GM18519 (cell line): Measurements from ENCODE around the gene DTL.

Source experiments
- ATAC-seq: cut with Tn5 transposase; IDR thresholded peaks from one replicate; pipeline ENCODE4 v1.9.1; 2021; ENCODE audit warnings: mild to moderate bottlenecking, moderate library complexity; ENCODE audit not compliant: unreplicated experiment, low FRiP score

Gene DTL

DNA sequence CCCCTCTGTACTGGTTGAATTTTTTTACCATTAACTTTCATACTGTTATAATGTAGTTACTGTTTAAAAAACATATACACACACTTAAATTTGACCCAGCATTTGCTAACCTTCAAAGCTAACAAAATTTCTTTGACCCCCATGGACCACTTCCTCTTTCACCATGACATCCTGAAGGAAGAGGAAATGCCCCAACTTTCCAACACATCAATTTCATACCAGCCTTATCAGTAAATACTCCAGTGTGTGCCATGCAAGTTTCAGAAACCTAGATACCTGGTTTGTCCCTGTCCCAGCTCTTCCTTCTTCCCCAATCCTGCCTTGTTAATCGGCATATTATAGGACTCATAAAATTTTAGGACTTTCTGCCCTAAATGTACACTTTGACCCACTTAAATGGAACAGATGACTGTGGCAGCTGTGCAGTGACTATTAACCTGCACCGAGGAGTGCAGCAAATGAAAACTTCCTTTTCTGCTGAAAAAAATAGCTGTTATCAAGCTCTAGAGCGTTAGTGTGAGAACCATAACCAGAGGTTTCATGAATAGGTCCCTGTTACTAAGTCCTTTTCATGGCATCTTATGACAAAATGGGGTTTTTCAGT, 54.1 kb downstream of the DTL start:
- no peak for ATAC-seq

GRCh38 chr1:212091438-212092121, 56.0 kb downstream of the DTL start:
- no peak for ATAC-seq

- no peak for ATAC-seq
Measured at GRCh38 chr1:212097360-212097759, 61.8 kb downstream of the DTL start.

- ATAC-seq = no peak
Measured at GRCh38 chr1:212098310-212098709, 62.8 kb downstream of the DTL start.

DNA sequence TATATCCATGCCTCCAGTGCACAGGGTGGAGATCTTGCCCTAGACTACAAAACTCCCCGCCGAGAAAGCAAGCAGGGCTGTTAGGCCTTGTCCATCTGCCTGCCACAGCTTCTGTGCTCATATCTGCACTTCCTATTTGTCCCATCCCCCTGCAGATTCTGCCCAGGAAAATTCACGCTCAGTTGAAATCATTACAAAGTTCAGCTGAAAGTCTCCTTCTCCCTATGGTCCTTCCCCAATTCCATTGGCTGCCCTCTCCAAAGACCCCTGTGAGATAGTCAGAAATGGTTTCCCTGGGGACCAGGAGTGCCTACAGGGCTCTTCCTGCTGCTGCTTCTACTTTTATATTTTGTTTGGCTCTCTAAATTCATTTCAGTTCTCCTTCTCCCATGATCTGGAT, 63.2 kb downstream of the DTL start:
- ATAC-seq = no peak

DNA sequence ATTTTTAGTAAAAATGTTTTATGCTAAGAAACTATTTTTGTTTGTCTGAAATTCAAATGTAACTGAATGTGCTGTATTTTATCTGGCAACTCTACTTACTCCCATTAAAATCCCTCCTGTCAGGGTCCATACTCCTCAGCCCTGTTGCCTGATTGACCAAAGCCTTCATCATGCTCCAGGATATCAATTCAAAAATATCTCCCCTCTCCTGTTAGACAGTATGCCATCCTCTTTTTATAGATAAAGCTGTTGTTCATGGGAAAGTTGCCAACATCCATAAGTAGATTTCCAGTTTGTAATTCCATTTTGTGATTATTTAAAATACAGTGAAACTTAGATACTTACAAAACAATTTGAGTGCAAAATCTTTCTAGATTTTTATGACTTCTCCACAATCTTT, 65.7 kb downstream of the DTL start:
- ATAC-seq = no peak

GRCh38 chr1:212101735-212102134, 66.2 kb downstream of the DTL start:
- ATAC-seq = no peak

DNA sequence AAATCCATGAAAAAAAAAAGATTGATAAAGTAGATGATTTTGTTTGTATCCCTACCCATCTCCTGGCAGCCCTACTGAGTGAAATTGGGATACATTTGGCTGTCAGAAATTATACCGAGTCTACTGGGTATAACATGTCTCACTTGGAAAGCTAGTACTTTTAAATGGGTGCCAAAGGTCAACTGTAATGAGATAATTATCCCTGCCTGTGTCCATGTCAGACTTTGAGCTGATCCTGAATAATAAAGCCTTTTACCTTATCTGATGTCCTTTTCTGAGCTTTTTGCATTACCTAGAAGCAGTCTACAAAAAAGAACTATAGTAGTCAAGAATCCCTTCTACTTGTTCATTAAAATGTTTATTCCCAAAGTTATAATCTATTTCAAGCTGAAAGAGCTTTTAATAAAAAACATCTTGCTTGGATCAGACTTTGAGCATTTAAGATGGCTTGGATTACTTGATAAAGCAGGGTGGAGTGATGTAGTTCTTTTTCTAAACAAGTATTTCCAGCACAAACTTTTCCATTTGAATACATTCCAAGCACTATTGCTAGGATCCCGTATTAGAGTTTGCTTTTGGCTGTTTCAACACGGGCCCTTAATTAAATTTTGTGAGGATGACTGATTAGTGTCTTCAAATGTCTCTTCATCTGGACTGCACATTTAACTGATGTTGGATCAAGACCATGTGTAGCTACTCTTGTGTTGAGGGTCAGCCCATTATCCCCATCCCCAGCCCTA, 69.2 kb downstream of the DTL start:
- no peak for ATAC-seq

DNA sequence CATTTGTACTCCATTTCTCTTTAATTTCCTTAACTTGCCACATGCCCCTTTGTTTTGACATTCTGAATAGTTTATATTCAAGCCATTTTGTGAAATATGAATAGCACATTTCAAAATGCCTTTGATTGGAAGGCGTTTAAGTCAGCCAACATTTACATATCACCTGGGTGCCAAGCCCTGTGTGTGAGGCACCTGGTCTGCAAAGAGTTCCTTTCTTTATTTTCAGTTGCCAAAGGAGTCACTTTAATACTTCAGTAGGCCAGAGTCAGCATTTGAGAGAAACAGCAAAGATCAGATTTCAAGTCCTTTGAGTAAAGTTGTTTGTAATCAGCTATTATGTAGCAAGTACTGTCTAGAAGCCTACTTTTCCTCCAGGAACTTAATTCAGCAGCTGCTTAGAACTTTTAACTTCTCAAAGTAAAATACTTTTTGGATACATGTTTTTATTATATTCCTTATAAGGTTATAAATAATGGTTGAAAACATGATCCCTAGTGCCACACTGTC, 70.8 kb downstream of the DTL start:
- no peak for ATAC-seq

DNA sequence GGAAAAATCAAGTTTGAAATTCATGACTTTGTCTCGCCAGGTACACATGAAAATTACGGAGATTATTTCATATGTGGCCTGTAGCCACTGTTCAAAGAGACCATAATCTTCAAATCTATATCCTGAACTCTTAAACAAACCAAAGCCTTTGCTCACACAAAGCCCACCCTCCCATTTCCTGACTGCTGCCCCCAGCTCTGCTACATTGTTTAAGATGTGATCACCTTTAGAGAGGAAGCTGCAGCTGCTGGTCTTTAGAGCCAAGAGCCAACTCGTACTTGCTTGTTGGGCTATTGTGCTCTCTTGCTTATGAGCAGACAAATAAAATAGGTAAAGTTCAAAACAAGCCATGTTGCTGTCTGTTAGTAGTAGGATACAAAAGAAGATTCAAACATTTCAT, 71.9 kb downstream of the DTL start:
- no peak for ATAC-seq

DNA sequence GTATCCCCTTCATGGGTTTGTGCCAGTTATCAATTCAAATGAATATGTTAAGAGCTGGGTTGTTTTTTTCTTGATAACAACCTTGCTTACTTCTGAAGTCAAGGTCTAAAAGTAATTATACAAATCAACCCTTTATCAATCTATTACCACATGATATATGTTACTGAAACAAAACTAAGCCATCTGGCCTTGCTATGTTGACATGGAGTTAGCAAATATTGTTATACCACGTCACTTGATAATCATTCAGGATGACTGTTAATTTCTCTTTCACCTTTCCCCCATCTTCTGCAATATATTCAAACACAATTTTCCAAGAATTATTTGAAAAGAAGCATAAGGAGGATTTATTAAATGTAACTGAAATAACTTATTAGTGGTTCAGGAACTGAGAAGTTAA, 72.6 kb downstream of the DTL start:
- no peak for ATAC-seq

GRCh38 chr1:212108981-212109380, 73.4 kb downstream of the DTL start:
- no peak for ATAC-seq

DNA sequence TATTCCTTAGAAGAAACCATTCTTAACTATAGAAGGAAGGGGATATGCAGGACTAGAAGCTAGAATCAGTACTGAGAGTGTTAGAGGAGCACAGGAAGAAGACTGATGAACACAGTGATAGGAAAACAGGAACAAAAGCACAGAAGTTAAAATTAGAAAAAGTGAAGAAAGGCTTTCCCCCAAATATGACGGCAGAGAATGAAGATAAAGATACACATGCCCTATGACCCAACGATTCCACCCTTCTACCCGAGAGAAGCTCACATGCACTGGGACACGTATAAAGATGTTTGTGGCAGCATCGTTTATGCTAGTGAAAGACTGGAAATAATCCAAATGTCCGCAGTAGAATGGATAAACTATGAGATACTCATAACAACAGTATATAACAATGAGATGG, 74.2 kb downstream of the DTL start:
- no peak for ATAC-seq

DNA sequence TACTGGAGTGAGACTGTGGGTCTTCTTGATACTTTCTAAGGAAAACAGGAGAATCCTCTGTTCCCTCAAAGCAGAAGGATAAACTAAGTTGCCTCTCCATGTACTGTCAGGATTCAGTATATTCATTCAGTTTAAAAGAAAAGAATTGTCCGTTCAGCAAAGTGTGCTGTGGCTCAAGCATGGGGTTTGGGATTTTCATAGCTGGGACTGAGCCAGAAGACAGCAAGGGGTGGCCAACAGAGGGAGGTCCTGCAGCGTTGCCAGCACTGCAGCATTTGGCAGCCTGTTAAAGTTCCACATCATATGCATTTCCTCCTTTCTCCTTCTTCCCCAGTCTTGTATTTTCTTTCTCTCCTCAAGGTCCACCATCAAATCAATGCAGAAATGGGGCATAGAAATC, 75.1 kb downstream of the DTL start:
- ATAC-seq = no peak

DNA sequence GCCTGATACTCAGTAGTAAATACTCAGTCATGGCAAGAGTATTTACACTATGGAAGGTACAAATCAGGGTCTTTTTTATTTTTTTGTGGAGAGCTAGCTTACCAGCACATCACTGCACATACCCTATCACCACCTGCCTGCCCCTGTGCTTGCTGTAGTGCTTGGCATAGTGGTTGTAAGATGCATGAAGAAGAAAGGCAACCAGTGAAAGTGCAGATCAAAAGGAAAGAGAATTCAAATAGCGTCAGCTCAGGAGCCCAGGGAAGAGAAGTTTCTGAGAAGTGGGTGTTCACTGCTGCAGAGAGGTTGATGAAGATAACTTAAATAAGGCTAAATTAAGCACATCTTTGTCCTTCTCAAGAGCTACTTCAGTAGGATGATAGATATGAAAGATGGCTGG, 76.0 kb downstream of the DTL start:
- no peak for ATAC-seq

GRCh38 chr1:212113706-212114105, 78.2 kb downstream of the DTL start:
- no peak for ATAC-seq

DNA sequence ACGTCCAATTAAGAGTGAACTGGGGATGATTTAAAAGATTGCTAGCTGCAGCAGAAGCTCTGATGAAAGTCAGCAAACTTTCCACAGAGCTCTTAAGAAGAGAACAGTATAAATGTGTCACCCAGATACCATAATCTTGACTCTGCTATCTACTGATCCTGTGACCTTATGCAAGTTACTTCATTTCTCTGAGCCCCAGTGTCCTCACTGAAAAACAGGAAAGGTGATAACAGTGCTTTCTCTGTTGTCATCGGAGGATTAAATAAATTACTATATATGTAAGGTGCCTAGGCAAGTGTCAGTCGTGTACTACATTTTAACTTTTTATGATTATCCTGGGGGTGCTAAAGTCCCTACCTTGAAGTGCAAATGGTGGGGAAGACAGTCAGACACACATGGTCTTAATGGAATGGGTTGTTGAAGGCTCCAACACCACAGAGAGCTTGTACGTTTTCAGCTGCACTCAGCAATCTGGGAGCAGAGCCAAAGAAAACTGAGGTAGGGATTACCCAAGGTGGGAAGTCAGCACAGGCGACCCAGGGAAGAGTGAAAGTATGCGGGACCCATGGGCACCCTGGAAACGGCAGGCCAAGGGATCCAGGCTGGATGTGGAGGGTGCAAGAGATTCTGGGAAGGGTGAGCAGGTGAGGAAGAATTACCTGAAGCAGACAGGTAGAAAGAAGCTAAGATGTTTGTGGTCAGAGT, 82.8 kb downstream of the DTL start:
- no peak for ATAC-seq

DNA sequence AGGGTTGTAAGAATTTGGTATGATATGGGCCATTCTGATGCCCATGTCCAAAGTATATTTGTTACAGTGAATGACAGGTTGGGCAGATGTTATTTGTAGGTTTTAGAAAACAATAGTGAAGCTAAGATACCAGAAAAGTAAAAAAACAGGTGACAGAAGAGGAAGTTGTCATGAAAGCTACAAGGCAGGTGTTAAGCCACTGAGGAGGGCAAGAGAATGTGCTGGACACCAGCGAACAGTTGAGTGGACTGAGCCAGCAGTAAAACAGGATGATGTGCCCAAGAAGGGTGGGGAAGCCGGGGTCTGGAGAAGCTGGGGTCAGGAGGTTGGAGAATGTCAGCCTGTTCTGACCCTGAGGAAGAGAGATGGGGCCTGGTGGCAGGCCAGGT, 83.3 kb downstream of the DTL start:
- ATAC-seq = no peak

DNA sequence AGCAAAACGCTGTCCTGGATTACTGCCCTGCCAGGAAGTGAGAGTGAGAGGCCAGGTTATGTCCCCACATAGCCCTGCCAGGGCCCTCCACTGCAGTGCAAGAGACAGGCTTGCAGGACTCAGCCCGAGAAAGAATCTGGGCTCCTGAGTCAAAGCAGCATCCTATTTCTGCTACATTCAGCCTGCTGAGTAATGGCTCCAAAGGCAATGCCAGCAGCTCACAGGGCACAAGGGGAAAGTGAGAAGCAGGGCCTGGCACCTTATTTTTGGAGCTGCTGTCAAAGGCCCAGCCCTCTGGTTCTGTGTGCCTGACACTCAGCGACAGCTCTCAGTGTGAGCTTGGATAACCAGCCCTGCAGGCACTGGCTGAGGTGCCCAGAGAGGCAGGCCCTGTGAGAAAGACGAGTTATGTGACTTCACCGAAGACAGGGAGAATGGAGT, 83.9 kb downstream of the DTL start:
- ATAC-seq = no peak

GRCh38 chr1:212119863-212120262, 84.3 kb downstream of the DTL start:
- no peak for ATAC-seq

GRCh38 chr1:212121779-212122178, 86.2 kb downstream of the DTL start:
- no peak for ATAC-seq
